ENCODE results near the gene METTL21C.

The METTL21C gene

GRCh38 chr13:102658660-102659059, 36.2 kb downstream of the METTL21C start:
- DNase-seq, result no peak

GRCh38 chr13:102657630-102658029, 37.2 kb downstream of the METTL21C start:
- DNase-seq, result no peak

GRCh38 chr13:102654756-102655155, 40.1 kb downstream of the METTL21C start:
- no peak for DNase-seq

DNA sequence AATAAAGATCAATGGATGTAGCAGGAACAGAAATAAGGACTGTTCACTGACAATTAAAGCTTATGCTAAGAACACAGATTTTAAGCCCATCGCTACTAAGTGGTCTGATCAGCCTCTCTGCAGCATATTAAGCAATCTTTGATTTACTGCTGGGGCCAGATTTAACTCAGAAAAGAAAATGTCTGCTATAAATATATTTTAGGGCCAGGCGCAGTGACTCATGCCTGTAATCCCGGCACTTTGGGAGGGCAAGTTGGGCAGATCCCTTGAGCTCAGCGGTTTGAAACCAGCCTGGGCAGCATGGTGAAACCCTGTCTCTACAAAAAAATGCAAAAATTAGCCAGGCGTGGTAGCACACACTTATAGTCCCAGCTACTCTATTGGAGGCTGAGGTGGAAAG, 43.0 kb downstream of the METTL21C start:
- DNase-seq, result no peak

DNA sequence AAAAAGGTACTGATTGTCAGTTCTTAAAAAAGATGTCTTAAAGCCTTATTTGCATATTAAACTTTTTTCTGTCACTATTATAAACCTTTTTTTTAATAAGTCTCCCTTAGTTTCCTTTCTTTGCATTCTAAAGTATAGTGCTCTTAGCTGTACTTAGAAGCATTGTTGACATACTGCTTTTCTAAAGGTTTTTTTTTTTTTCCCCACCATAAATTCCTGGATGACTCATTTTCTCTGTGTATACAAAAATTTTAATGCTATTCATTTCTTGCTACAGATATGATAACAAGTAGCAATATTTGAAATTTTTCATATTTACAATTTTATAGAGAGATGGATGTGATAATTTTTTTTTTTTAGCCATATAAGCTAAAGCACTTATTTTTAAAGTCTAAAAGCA, 43.5 kb downstream of the METTL21C start:
- DNase-seq, result no peak

- no peak for DNase-seq
Observed at GRCh38 chr13:102650444-102650843, 44.4 kb downstream of the METTL21C start.

DNA sequence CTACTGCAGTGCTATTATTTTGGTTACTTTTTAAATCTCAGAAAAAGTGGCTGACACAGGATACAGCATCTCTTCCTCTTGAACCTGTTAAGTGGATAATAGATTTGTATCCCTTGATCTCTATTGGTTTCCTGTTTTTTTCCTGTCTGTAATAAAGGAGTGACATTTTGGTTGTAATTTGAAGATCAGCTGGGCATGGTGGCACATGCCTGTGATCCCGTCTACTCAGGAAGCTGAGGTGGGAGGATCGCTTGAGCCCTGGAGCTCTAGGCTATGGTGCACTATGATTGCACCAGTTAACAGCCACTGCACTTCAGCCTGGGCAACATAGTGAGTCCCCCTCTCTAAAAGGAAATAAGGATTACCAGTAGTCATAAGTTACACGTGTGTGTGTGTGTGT, 46.8 kb downstream of the METTL21C start:
- no peak for DNase-seq

DNA sequence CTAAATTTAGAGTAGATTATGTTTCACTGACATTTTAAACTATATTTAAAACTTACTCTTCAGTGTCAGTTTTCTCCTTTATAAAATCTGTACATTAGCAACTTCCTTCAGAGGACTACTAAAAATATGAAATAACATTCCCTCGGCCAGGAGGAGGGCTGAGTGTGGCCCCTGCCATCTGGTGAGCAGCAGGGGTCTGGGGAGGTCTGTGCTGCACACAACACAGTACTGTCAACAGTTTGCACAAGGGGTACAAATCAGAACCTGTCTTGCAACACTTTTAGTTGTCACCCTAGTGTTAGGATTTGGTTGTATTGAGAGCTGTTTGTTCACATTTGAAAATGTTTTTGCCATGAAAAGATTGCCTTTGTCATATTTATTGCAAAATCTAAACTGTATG, 49.1 kb downstream of the METTL21C start:
- DNase-seq, result no peak

- DNase-seq, result no peak
Observed at GRCh38 chr13:102643656-102644055, 51.2 kb downstream of the METTL21C start.

DNA sequence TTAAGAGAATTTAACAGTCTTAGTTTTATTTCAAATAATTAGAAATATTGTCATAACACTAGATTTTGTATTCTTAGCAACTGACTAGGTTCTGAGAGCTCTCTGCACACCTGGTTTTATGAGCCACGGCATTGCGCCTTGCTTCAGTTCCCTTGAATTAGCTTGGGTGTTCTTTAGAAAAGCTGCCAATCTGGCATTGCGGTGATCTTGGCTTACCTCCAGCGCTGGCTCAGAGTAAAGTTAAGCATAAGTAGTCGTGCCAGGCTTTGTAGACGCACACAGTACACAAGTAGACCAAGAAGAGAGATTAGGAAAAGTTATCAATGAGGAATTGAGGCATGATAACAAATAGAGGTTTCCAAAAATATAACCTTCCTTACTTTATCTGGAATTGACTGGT, 52.4 kb downstream of the METTL21C start:
- DNase-seq, result no peak

DNA sequence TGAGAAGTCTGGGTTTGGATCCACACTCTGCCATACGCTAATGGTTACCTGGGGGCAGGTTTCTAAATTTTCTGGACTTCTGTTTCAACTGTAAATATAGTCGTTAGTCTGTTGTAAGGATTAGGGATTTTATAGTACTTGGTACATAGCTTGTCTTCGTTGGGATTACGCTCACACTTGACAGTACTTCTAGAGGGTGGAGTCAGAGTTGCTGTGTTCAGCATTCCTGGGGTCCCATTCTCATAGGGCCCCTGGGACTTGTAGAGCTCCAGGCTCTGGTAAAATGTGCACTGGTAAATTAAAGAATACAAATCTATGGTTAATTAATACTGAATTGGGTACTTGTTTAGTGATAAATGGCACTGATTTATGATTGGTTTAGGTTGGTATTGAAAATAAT, 52.8 kb downstream of the METTL21C start:
- DNase-seq, result no peak

DNA sequence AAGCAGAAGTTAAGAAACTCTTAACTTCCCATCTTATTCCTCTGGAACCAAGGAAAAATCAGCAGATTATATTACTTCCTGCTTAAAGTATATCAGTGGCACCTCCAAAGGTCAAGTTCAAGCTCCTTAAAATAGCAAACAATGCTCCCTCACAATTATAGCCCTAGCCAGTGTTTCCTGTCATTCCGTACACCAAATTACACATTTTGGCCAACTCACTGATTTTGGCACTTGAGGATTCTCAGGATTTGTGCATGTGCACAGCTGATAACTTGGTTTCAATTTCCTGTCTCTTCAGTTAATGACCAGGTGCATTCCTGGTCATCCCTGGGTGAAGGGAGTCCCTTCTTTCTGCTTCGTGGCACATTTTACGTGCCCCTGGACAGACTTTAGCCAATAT, 56.1 kb downstream of the METTL21C start:
- DNase-seq, result no peak

All from NCI-H1930 (cell line).